SHP77 (cell line): ENCODE results near the gene GABRR3.

Experiments used
- DNase-seq, 2 experiments: peaks; one replicate each; lab custom pipeline; 2025; lab: John Stamatoyannopoulos, UW

The GABRR3 gene

DNA sequence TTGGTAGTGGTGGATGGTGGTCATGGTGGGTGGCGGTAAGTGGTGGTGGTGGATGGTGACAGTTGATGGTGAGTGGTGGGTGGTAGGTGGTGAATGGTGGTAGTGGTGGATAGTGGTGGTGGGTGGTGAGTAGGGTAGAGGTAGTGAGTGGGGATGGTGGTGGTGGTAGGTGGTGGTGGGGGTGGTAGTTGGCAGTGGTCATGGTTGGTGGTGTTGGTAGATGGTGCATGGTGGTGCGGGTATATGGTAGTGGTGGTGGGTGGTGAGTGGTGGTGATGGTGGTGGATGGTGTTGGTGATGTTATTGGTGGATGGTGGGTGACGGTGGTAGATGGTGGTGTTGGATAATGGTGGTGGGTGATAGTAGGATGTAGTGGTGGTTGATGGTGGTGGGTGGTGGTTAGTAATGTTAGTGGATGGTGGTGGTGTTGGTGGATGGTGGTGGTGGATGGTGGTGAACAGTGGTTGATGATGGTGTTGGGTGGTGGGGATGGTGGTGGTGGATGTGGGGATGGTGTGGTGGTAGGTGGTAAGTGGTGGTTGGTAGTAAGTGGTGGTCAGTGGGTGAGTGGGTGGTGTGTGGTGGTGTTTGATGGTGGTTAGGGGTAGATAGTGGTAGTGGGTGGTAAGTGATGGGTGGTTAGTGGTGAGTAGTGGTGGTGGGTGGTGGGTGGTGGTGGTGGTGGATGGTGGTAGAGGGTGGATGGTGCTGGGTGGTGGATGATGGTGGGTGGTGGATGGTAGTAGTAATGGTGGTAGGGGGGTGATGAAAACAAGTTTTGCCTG lies 46.1 kb downstream of the GABRR3 start:
- no peak for DNase-seq

GRCh38 chr3:97987306-97987705 lies 47.8 kb downstream of the GABRR3 start:
- DNase-seq: no peak

- no peak for DNase-seq
Observed at GRCh38 chr3:97983933-97984491, 51.1 kb downstream of the GABRR3 start.

DNA sequence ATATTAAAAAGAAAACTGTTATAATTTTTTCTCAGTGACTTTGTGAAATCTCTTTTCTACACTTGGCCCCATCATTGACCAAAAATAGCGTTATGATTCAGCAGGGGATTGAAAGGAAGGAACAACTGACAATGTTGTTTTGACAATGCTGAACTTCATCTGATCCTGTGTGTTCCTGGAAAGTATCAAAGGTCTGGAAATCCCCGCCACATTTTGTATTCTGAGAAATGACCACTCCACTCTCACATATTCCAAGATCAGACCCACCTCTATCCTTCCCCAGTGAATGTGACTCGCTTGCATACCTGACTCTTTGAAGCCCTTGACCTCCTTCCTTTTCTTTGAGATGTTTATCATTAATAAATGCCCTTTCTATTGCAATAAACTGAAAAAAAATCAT lies 53.2 kb downstream of the GABRR3 start:
- no peak for DNase-seq

- no peak for DNase-seq
Observed at GRCh38 chr3:97979610-97980009, 55.5 kb downstream of the GABRR3 start.

DNA sequence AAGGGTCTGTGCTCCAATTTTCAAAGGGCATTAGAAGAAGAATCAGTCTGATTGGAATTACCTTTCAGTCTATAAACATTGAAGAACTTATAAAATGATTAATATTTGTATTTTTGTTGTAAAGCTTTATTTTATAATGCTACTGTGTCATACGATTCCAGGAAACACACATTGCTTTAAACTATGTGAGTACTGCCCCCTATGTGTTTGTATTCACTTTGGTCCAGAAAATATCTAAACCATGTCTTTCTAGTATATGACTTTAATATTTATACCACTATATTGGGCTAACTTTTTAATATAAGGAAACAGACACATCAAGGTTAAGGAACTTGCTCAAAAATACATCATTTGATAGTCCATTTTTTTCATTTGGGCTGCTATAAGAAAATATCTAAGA lies 59.6 kb downstream of the GABRR3 start:
- DNase-seq: no peak

DNA sequence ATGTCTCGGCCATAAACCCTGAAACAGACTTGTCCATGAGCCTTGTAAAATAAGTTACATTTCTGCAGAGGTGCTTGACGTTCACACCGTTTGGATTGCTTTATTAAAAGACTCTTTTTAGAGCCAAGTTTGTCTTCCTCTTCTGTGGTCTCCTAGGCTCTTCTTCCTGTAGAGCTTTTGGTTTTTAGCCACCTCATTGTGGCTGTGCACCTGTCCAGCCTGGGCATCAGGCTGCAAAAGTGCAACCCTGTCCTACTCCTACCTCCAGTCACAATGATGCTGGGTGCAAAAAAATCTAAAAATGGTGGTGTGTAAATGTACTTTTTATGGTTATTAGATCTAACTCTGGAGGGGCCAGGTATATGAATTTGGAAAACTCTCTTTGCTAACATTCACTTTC lies 60.1 kb downstream of the GABRR3 start:
- DNase-seq: no peak

DNA sequence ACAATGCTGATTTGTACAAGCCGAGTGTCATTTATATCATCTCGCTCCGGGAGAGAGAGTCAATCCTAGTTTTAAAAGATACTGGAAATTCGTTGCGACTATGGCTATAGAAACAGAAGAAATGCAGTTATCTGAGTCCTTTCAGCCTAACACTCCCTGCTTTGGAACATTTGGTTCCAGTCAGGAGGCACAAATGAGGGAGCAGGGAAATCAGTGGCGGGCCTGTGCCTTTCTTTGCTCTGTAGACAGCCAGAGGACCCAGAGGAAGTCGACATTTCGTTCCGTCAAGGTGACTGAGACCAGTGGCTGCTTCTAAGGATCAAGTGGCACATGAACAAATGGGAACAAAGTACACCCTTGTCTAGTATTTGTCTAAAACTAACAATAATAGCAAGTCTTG lies 62.1 kb downstream of the GABRR3 start:
- DNase-seq: no peak

DNA sequence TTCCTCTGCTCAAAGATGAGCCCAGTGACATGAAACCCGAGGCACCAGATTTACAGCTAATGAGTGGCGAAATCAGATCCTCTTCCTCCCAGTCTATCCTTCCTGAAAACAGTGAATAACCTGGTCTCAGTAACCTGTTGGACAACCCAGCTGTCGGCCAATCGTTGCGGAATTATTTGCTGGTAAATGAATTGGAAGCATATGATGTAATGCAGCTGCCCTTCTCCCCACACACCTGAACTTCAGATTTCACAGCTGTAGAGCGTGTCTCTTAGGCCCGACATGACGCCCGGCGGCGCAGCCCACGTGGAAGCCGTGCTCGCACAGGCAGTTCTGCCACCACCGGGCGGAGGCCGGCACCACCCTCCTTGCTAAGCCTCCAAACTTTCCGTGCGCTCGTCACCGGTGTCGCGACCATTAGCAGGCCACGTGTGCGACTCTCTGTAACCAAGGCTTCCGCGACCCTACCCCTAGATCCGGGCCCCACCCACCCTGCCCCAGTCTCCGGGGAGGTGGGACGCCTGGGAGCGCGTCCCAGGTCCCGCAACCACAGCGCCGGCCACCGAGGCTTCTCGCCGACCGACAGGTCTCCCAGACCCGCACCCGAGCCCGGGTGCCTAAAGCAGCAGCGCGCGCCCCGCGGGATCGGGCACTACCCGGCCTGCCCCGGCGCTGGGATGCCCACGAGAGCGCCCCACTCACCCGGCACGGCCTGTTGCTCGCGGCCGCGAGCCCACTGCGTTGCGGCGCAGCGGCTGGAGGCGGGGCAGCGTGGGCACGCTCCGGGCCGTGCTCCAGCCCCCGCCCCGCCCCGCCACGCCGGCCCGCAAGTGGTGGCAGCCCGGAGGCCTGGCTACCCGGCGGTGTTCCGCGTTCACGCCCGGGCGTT lies 63.2 kb downstream of the GABRR3 start, which contains the start of gene RIOX2:
TSS of gene RIOX2 (minus strand) at position 753 of the 889 bp plus-strand sequence. CDS start 4,838 bp downstream, outside the sequence.
- peak; percentile 71 to 79 for DNase-seq

DNA sequence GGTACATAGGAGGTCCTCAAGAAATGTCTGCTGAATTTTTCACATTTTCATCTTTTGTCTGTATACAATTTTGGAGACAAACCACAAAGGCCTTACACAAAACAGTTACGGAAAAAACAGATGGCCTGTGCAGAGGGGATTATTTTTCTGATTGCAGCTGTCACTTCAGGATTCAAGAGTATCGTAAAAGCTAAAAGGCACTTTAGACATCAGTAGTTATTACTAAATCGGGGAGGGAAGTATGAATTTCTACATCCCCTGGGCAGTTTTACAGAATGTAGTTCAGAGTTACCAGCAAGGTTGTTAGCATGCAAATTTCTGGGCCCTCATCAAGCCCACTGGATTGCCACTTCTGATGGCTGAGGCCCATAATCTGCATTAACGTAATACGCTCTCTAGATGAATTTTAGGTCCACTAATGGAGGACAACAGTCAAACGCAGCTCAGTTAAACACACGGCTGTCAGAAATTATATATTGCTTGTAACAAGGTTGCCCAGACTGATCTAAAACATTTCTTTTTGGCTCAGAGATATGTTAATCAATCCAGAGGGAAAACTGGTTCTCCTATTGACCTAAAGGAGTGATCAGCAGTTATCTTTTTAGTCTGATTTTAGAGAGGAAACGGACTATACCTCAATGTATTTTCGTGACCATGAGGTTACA lies 64.0 kb downstream of the GABRR3 start:
- DNase-seq: no peak

- DNase-seq: no peak
Observed at GRCh38 chr3:97970156-97970555, 65.0 kb downstream of the GABRR3 start.

- DNase-seq: no peak
Observed at GRCh38 chr3:97969541-97969940, 65.6 kb downstream of the GABRR3 start.

DNA sequence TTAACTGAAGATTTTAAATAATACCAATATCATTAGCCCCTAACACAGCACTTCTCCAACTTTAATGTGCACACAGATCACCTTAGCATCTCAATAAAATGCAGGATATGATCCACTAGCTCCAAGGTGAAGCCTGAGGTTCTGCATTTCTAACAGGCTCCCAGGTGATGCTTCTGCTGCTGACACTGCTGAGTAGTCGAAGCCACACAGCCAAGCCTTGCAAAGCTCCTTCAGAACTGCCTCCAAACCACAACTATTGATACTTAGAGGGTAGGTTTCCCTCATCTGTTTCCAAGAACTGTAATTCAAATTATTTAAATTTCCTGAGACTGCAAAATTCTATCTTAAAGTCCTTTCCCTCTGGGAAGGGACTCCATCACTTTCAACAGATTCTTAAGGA lies 66.7 kb downstream of the GABRR3 start:
- DNase-seq: no peak

GRCh38 chr3:97967966-97968365 lies 67.1 kb downstream of the GABRR3 start:
- DNase-seq: peak in 1 of 2 experiments; percentile 5

GRCh38 chr3:97960993-97961766 lies 73.9 kb downstream of the GABRR3 start:
- DNase-seq: no peak

DNA sequence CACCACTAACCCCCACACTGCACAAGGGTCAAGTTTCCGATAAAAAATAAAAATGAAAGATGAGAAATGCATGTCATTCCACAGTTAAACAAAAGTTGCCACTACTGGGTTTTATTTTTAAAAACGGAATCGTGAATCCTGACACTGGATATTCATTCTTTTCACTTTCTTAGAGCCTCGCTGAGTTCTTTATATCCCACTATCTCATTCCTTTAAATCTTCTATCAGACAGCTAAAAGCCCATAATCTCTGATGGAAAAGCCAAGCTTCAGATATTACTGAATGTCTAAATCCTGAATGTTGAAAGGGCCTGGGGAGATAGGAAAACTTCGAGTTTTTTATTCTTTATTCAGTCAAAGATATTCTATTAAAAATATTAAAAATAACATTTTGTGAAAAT lies 74.6 kb downstream of the GABRR3 start:
- no peak for DNase-seq

DNA sequence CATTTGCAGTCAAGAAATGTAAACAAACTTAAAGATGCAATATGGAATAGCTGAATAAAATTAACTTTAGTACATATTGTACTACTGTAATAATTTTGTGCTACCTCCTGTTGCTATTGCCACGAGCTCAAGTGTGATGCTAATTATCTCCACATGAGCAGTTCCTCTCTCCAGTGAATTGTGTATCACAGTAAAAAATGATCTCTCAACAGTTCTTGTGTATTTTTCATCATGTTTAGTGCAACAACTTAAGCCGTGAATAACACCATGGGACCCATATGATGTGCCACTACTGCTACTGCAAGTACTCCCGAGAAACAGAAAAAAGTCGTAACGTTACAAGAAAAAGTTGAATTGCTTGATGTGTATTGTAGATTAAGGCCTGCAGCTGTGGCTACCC lies 75.2 kb downstream of the GABRR3 start:
- DNase-seq: no peak

- no peak for DNase-seq
Observed at GRCh38 chr3:97958796-97959195, 76.3 kb downstream of the GABRR3 start.

GRCh38 chr3:97958396-97958795 lies 76.7 kb downstream of the GABRR3 start:
- DNase-seq: no peak

DNA sequence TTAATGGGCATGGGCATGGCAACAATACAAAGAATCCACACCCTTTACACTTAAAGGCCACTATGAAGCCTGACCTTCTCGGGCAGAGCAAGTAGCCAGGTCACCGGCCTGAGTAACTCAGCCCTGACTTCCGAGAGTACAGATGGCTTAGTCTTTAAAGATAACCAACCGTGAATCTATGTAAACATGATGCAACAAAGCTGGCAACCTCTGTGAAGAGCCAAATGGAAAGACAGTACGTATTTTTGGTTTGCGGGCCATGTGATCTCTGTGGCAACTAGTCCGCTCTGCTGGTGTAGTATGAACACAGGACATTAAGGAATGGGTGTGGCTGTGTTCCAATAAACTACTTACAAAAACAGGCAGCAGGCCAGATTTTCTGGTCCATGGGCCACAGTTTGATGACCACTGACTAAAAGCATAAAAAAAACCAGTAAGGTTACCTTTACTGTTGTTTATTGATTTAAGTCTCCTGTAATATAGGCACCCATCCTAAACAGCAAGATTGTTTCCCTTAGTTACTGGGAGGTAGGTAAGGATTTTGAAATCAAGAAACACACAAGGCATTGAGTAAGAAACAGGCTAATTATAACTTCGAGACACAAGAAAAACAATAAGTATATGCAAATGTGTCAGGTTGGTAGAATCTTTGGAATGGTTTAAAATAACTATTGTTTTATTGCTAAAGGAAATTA lies 77.4 kb downstream of the GABRR3 start:
- no peak for DNase-seq

DNA sequence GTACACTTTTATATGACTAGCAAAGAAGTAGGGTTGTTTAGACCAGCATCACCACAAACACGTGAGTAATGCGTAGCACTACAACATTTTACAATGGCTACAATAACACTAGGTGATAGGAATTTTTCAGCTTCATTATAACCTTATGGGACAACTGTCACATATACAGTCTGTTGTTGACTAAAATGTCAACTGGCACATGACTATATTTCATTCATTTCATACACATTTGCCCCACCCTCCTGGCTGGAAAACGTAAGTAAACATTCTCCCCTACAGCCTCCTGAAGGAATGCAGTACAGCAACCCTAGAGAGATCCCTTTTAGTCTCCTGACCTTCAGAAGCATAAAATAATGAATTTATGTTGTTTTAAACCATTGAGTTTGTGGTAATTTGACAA lies 79.1 kb downstream of the GABRR3 start:
- no peak for DNase-seq
